Upper lobe of right lung (tissue), 1 donor: Measurements from ENCODE around the gene MAP3K3. TPM values are rescaled to one million over a fixed set of nuclear protein-coding genes. Genes with fewer than 3 reads are reported as not detected.

ENCODE experiments used
- ATAC-seq: fragments of 200-7000 bp; cut with Tn5 transposase; one replicate; pipeline ENCODE4 v1.9.1; 2020; ENCODE audit warnings: mild to moderate bottlenecking, moderate library complexity
- DNase-seq: peaks from one replicate; pipeline ENCODE4 v3.0.0-alpha.2; 2020
- H3K27ac ChIP-seq: fragments of 200-600 bp; one replicate; pipeline ENCODE4 v1.8.0; 2022
- H3K27me3 ChIP-seq: fragments of 200-600 bp; one replicate; pipeline ENCODE4 v1.8.0; 2022; ENCODE audit warnings: mild to moderate bottlenecking
- H3K36me3 ChIP-seq: fragments of 200-600 bp; one replicate; pipeline ENCODE4 v1.8.0; 2022
- H3K4me1 ChIP-seq: fragments of 200-600 bp; one replicate; pipeline ENCODE4 v1.8.0; 2022
- H3K4me3 ChIP-seq: fragments of 200-600 bp; one replicate; pipeline ENCODE4 v1.8.0; 2022; ENCODE audit warnings: mild to moderate bottlenecking
- H3K9me3 ChIP-seq: fragments of 200-600 bp; one replicate; pipeline ENCODE4 v1.8.0; 2022
- intact Hi-C: fragments of 100-400 bp; cut with DNase I; formaldehyde crosslinking; loops from one replicate; pipeline ENCODE4 v1.11.0; 2022
- total RNA-seq: library from RNA; stranded (reverse); fragmentation: NEBNext Ultra II Directional; extraction: Animal tissue kit (Norgen Biotek cat#: 25700); gene quantifications from one replicate; pipeline ENCODE4 v1.2.1, GENCODE V29; 2021
- TF ChIP-seq, protein P1 (sequence below): fragments of 200-600 bp; IDR thresholded peaks from one replicate; pipeline ENCODE4 v1.8.0; 2022; ENCODE audit warnings: antibody characterized with exemption
- donor health status: DM: no; HTN: yes; CAD: no; lungs with severe emphysema.

Gene MAP3K3
- total RNA-seq, 1 donor from 2014 or later = 57.5 TPM

DNA sequence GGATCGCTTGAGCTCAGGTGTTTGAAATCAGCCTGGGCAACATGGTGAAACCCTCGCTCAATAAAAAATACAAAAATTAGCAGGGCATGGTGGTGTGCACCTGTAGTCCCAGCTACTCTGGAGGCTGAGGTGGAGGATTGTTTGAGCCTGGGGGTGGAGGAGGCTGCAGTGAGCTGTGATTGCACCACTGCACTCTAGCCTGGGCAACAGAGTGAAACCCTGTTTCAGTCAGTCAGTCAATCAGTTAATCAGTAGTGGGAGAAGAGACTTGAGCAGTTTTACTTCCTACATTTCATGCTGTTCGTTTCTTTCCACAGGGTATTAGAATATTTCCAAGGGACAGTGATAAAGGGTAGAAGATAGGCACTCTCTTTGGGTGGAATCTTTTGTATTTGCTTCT lies 8.8 kb downstream of the MAP3K3 start:
- intact Hi-C loops = no loop called here
- Histone ChIP-seq H3K27ac (no peak overlapping the region), H3K4me3 (no peak overlapping the region), H3K4me1 (peaks cover 55% of the 10 kb centered on the region), H3K36me3 (peaks cover 43% of the 10 kb centered on the region), H3K27me3 (no peaks in the 10 kb centered on the region), H3K9me3 (no peaks in the 10 kb centered on the region)
- ATAC-seq (no peak), DNase-seq (no peak)
- TF ChIP-seq, protein P1, sequence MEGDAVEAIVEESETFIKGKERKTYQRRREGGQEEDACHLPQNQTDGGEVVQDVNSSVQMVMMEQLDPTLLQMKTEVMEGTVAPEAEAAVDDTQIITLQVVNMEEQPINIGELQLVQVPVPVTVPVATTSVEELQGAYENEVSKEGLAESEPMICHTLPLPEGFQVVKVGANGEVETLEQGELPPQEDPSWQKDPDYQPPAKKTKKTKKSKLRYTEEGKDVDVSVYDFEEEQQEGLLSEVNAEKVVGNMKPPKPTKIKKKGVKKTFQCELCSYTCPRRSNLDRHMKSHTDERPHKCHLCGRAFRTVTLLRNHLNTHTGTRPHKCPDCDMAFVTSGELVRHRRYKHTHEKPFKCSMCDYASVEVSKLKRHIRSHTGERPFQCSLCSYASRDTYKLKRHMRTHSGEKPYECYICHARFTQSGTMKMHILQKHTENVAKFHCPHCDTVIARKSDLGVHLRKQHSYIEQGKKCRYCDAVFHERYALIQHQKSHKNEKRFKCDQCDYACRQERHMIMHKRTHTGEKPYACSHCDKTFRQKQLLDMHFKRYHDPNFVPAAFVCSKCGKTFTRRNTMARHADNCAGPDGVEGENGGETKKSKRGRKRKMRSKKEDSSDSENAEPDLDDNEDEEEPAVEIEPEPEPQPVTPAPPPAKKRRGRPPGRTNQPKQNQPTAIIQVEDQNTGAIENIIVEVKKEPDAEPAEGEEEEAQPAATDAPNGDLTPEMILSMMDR = no peak

DNA sequence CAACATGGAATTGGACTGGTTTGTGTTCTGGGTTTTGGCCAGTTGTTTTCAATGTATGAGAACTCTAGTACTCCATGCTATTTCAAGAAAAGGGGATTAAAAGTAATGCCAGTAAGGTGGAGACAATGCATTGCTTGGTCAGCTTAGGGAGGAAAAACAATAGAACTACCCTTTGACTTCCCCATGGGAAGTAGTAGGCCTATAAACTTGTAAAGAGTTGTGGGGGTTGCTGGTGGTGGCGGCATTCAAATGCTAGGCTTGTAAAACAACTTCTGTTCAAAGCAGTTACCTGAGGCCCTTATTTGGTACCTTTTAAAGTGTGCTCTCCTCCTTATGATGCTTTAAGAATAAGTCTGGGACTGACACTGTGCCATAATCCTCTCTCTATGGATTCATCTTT lies 9.4 kb downstream of the MAP3K3 start:
- Histone ChIP-seq H3K27me3 (no peaks in the 10 kb centered on the region), H3K36me3 (peaks cover 49% of the 10 kb centered on the region), H3K27ac (no peak overlapping the region), H3K9me3 (no peaks in the 10 kb centered on the region), H3K4me1 (peaks cover 51% of the 10 kb centered on the region), H3K4me3 (no peak overlapping the region)
- ATAC-seq (no peak), DNase-seq (no peak)
- TF ChIP-seq, protein P1 = no peak
- intact Hi-C loops = no loop called here

DNA sequence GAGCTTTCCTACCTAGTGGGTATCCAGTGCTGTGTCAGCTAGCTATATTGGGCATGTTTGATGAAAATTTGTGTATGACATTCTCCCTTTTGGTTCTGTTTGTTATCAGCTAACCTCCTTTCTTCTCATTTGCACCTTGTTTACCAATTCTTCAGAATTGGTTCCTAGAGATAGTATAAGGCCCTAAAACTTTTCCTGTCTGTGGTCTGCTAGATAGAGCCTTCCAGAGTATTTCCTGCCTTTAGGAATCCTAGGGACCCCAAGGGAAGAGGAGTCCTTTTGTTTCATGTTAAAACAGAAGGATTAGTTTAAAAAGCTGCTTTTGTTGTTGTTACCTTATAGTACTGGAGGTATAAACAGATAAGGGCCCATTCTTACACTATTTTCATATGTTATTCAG lies 11.5 kb downstream of the MAP3K3 start:
- Histone ChIP-seq H3K27ac (peak overlapping the region; percentile 48), H3K36me3 (peaks cover 65% of the 10 kb centered on the region)
- no peak for ATAC-seq

DNA sequence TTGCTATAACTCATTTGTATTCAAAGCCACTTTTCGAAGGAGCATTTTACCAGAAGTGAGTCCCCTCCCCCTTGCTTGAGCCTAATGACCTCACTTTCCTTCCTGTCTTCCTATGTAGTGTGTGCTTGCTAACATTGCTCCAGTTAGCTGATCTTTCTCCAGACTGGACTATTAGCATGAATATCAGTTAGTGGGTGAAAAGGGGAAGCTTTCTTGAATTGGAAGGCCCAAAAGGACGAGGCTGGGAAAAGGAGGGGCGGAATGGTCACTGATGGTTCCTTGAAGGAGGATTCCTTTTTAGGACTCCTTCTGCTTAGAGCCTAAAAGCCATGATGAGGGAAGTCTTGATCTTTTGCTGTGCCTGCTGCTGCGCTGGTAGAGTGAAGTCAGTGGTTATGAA lies 11.9 kb downstream of the MAP3K3 start:
- Histone ChIP-seq H3K27me3 (no peaks in the 10 kb centered on the region), H3K4me3 (no peak overlapping the region), H3K4me1 (peaks cover 32% of the 10 kb centered on the region), H3K27ac (peak overlapping the region; percentile 48), H3K9me3 (no peaks in the 10 kb centered on the region), H3K36me3 (peaks cover 64% of the 10 kb centered on the region)
- intact Hi-C loops = no loop called here
- DNase-seq (no peak), ATAC-seq (peak; percentile 71)
- TF ChIP-seq, protein P1 = no peak

More for the DNA sequence above, 11.5 kb downstream of the MAP3K3 start:
- DNase-seq = no peak
- intact Hi-C loops = no loop called here
- Histone ChIP-seq H3K27me3 (no peaks in the 10 kb centered on the region), H3K4me1 (peaks cover 36% of the 10 kb centered on the region), H3K9me3 (no peaks in the 10 kb centered on the region), H3K4me3 (no peak overlapping the region)
- TF ChIP-seq, protein P1 = no peak

DNA sequence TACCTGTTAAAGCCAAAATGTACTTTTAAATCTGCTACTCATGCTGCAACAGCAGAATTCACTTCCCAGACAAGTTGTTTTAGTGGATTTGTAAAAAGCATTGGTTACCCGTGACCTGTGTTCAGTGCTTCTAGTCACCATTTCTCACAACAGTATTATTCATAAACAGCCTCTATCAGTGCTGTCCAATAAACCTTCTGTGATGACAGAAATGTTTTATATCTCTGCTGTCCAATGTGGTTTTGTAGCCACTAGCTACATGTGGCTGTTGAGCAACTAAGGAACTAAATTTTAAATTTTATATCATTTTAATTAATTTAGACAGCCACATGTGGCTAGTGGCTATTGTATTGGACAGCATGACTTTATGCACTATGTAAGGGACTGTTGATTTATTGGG lies 12.6 kb downstream of the MAP3K3 start:
- H3K36me3 ChIP-seq = peaks cover 64% of the 10 kb centered on the region
- ATAC-seq = no peak
- intact Hi-C loops = no loop called here
- H3K27ac ChIP-seq = no peak overlapping the region
- no peaks in the 10 kb centered on the region for H3K27me3 ChIP-seq
- DNase-seq = no peak
- peaks cover 27% of the 10 kb centered on the region for H3K4me1 ChIP-seq
- TF ChIP-seq, protein P1 = no peak
- no peak overlapping the region for H3K4me3 ChIP-seq
- H3K9me3 ChIP-seq = no peaks in the 10 kb centered on the region

DNA sequence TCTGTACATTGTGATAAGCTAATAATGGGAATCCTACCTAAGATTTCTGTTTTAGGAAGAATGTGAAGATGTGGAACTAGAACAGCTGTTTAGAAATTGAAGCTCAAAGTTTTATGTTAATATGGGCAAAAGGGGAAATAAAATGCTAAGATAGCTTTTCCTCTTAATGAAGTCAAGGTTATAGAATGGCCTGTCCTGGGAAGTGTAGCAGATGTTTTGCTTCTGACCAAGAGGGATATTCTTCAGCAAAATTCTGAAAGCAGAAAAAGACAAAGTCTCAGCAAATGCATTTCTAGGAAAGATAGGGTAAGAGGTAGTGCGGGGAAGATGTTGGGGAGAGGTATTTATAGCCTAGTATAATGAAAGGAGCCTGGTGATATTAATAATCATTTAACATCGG lies 13.1 kb downstream of the MAP3K3 start:
- Histone ChIP-seq H3K4me3 (no peak overlapping the region), H3K9me3 (no peaks in the 10 kb centered on the region), H3K27me3 (no peaks in the 10 kb centered on the region), H3K36me3 (peaks cover 64% of the 10 kb centered on the region), H3K27ac (no peak overlapping the region), H3K4me1 (peaks cover 24% of the 10 kb centered on the region)
- DNase-seq = no peak
- no peak for ATAC-seq
- TF ChIP-seq, protein P1 = no peak
- intact Hi-C loops = no loop called here
